WERI-Rb-1 (cell line): ENCODE measurements around the gene MAML3.

ENCODE experiments used
- DNase-seq: peaks from one replicate; pipeline ENCODE4 v3.0.0-alpha.2; 2020
- H3K27ac ChIP-seq: fragments of 250-450 bp; sonication (Bioruptor Pico); 2 replicates; pipeline ENCODE4 v1.5.1; 2020; ENCODE audit warnings: mild to moderate bottlenecking, moderate library complexity
- H3K27me3 ChIP-seq: fragments of 250-450 bp; sonication (Bioruptor Pico); 2 replicates; pipeline ENCODE4 v1.5.1; 2021; ENCODE audit warnings: mild to moderate bottlenecking, low read depth, moderate library complexity; ENCODE audit not compliant: insufficient read depth, severe bottlenecking
- H3K36me3 ChIP-seq: fragments of 250-450 bp; sonication (Bioruptor Pico); 2 replicates; pipeline ENCODE4 v1.5.1; 2020; ENCODE audit warnings: mild to moderate bottlenecking, moderate library complexity
- H3K4me3 ChIP-seq: 2 replicates; pipeline ENCODE4 v1.5.1; 2011; ENCODE audit warnings: low read depth, mild to moderate bottlenecking, control low read depth, low read length
- H3K9me3 ChIP-seq: fragments of 250-450 bp; sonication (Bioruptor Pico); 2 replicates; pipeline ENCODE4 v1.5.1; 2021; ENCODE audit warnings: mild to moderate bottlenecking, moderate library complexity; ENCODE audit not compliant: severe bottlenecking
- CTCF ChIP-seq: IDR thresholded peaks from 2 replicates; pipeline ENCODE4 v1.5.1; 2011; ENCODE audit warnings: low read depth, mild to moderate bottlenecking, control low read depth, inconsistent platforms, low read length

MAML3 gene

GRCh38 chr4:139798456-139798855, 355.5 kb downstream of the MAML3 start:
- DNase-seq: no peak
- TF ChIP-seq CTCF: no peak

GRCh38 chr4:139797287-139797686, 356.7 kb downstream of the MAML3 start:
- no peak for TF ChIP-seq CTCF
- H3K27ac ChIP-seq: no peak overlapping the region
- DNase-seq: no peak
- no peaks in the 10 kb centered on the region for H3K36me3 ChIP-seq
- H3K4me3 ChIP-seq: no peak overlapping the region
- H3K27me3 ChIP-seq: no peaks in the 10 kb centered on the region
- no peaks in the 10 kb centered on the region for H3K9me3 ChIP-seq

More at GRCh38 chr4:139798456-139798855, 355.5 kb downstream of the MAML3 start:
- H3K9me3 ChIP-seq: no peaks in the 10 kb centered on the region
- H3K27me3 ChIP-seq: no peaks in the 10 kb centered on the region
- no peaks in the 10 kb centered on the region for H3K36me3 ChIP-seq
- H3K4me3 ChIP-seq: no peak overlapping the region
- H3K27ac ChIP-seq: no peak overlapping the region

GRCh38 chr4:139795527-139796314, 358.3 kb downstream of the MAML3 start:
- H3K4me3 ChIP-seq: no peak overlapping the region
- no peaks in the 10 kb centered on the region for H3K36me3 ChIP-seq
- no peak for DNase-seq
- no peaks in the 10 kb centered on the region for H3K27me3 ChIP-seq
- TF ChIP-seq CTCF: no peak
- H3K9me3 ChIP-seq: no peaks in the 10 kb centered on the region
- H3K27ac ChIP-seq: no peak overlapping the region

- Histone ChIP-seq H3K27me3 (no peaks in the 10 kb centered on the region), H3K4me3 (no peak overlapping the region), H3K27ac (no peak overlapping the region), H3K9me3 (no peaks in the 10 kb centered on the region), H3K36me3 (no peaks in the 10 kb centered on the region)
- no peak for DNase-seq
- no peak for TF ChIP-seq CTCF
Observed at GRCh38 chr4:139794158-139794954, 359.6 kb downstream of the MAML3 start.

GRCh38 chr4:139791681-139792080, 362.3 kb downstream of the MAML3 start:
- no peaks in the 10 kb centered on the region for H3K9me3 ChIP-seq
- no peak for TF ChIP-seq CTCF
- H3K36me3 ChIP-seq: no peaks in the 10 kb centered on the region
- DNase-seq: no peak
- no peak overlapping the region; the same call in 1 of the 2 replicates for H3K27ac ChIP-seq
- no peak overlapping the region for H3K4me3 ChIP-seq
- H3K27me3 ChIP-seq: no peaks in the 10 kb centered on the region
